Measurements from ENCODE around the gene PIK3C2A.
"Not testable (repeated sequence)": the region's sequence is repeated elsewhere in the genome, so short reads cannot be mapped to it uniquely, and the experiment has no call there.

Gene PIK3C2A, protein sequence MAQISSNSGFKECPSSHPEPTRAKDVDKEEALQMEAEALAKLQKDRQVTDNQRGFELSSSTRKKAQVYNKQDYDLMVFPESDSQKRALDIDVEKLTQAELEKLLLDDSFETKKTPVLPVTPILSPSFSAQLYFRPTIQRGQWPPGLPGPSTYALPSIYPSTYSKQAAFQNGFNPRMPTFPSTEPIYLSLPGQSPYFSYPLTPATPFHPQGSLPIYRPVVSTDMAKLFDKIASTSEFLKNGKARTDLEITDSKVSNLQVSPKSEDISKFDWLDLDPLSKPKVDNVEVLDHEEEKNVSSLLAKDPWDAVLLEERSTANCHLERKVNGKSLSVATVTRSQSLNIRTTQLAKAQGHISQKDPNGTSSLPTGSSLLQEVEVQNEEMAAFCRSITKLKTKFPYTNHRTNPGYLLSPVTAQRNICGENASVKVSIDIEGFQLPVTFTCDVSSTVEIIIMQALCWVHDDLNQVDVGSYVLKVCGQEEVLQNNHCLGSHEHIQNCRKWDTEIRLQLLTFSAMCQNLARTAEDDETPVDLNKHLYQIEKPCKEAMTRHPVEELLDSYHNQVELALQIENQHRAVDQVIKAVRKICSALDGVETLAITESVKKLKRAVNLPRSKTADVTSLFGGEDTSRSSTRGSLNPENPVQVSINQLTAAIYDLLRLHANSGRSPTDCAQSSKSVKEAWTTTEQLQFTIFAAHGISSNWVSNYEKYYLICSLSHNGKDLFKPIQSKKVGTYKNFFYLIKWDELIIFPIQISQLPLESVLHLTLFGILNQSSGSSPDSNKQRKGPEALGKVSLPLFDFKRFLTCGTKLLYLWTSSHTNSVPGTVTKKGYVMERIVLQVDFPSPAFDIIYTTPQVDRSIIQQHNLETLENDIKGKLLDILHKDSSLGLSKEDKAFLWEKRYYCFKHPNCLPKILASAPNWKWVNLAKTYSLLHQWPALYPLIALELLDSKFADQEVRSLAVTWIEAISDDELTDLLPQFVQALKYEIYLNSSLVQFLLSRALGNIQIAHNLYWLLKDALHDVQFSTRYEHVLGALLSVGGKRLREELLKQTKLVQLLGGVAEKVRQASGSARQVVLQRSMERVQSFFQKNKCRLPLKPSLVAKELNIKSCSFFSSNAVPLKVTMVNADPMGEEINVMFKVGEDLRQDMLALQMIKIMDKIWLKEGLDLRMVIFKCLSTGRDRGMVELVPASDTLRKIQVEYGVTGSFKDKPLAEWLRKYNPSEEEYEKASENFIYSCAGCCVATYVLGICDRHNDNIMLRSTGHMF (N-terminal part only)

DNA sequence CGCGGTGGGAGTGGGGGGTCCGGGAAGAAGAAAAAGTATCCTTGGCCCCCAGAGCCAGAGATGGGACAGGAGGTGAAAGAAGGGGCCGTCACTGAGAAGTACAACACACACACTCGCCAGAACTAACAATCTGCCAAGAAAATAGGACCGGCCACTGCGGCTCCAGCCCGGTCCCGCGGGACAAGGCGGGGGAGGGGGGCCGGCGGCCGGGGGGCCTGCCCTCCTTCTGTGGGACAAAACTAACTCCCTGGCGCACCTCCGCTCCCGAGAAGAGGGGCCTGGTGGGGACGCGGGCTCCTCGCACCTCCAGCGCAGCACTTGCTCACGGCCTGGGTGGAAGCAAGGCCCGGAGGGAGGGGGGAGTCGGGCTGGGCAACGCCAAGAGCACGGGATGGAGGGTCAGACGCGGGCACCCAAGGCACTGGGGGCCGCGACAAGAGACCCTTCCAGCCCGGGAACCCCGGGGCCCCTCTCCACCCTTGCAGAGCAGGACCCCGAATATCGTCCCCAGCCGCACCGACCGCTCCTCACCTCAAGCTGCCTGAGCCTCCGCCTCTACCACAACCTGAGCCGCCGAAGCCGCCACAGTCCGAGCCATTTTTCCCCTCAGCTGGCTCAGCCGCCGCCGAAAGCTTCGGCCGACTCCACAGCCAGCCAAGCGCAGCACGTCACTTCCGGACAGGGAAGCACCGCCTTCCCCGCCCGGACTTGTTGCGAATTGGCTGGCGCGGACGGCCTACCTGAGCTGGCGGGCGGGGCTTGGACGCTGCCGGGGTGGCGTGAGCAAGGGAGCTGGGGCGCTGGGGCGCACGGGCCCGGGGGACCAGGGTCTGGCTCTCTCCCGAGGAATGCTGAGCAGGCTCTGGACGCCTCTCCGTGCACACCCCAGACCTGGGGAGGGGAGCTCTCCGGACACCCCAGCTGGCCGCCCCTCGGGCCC, at the start of gene PIK3C2A:
Gene PIK3C2A, minus strand, starts transcription at position 670 of the 940 bp plus-strand sequence. CDS start 38,245 bp downstream, outside the sequence.
- peak; percentile 36 to 97 (median 89) for DNase-seq

DNA sequence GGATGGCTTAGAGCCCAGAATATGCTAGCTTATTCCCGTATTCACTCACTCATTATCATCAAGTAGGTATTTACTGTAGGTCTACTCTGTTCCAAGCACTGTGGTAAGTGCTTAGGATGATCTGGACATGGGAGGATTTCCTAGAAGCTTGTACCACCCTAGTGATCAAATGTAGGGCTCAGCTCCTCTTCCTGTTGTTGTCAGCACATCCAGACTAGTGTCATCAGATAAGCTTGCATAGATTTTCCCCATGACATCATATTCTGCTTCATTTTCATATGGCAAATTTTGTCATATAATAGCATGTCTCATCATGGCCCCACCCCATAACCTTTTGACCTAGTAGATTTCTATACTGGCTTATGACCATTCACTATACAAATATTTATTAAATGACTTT, 49.4 kb upstream of the PIK3C2A start:
- DNase-seq, result no peak

DNA sequence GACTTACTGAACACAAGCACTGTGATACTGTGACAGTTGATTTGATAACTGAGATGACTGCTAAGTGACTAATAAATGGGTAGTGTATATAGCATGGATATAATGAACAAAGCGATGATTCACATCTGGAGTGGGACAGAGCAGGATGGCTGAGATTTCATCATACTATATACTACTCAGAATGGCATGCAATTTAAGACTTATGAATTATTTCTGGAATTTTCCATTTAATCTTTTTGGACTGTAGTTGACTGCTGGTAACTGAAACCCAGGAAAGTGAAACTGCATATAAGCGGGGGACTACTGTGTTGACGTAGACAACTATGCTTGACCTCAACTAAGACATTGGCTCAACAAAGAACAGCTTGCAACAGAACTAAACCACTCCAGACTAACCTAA, 48.7 kb upstream of the PIK3C2A start:
- no peak for DNase-seq

DNA sequence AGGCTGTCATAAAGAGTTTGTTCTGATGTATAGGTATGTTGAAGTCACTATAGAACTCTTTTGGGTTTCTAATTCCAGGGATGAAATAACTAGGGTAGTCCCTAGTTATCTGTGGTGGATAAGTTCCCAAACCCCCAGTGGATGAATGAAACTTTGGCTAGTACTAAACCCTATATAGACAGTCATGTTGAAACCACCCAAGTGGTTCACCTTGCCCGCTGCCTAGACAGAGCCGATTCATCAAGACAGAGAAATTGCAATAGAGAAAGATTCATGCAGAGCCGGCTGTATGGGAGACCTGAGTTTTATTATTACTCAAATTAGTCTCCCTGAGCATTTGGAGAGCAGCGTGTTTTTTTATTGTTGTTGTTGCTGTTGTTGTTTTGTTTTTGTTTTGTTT, 44.9 kb upstream of the PIK3C2A start:
- DNase-seq, result no peak

DNA sequence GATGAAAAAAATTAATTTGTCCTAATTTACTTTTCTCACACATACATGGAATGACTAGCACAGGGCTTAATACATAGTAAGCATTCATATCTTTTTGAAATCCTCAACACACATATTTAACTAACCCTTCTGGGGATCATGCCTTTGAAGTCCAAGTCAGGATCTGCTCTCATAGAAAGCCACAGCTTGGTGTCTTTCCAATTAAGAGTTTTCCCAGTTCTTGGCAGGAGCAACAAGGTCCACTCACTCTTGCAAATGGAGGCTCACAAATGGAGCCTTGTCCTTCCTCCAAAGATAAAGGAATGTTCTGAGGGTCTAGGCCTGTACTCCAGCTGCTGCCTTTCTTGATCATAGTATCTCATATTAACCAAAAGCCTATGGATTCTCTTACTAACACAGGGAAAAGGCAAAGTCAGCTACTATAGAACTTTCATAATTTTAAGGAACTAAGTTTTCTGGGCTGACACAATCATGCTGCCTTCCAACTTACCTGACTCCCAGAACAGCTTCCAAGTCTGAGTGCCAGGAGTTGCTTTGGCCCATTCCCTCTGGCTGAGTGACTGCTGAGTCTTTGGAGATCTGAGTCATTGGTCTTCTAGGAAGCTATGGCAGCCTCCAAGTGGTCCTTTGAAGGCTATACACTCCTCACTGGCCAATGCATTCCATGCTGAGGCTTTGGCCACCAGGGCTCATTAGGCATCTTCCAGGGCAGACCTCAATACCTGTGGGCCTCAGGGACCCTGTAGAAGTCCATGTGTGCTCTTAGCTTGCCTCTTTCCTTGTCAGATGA, 43.0 kb upstream of the PIK3C2A start:
- DNase-seq, result no peak

DNA sequence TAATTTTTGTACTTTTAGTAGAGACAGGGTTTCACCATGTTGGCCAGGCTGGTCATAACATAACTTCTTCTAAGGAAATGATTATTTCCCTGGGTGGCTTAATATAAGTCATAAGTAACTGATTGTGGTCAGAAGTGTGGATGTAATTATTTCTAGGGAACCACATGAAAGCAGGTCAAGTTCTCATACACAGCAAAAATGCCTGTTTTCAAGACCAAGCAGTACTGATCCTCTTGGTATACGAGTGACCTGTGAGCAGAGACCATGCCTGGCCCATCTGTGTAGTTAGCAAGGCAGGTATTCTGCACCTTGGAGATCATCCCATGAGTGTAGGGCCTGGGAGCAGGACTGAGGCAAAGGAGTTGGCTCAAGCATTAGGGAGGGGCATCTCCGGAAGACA, 36.3 kb upstream of the PIK3C2A start:
- DNase-seq, result no peak

DNA sequence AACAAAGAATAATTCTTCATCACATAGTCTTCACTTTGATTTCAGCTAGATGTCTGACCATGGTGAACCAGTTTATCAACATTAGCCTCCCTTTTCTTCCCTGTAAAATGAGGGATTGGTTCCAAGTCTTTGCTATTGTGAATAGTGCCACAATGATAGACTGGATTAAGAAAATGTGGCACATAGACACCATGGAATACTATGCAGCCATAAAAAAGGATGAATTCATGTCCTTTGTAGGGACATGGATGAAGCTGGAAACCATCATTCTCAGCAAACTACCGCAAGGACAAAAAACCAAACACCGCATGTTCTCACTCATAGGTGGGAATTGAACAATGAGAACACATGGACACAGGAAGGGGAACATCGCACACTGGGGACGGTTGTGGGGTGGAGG, 35.2 kb upstream of the PIK3C2A start:
- not testable (repeated sequence) for DNase-seq

DNA sequence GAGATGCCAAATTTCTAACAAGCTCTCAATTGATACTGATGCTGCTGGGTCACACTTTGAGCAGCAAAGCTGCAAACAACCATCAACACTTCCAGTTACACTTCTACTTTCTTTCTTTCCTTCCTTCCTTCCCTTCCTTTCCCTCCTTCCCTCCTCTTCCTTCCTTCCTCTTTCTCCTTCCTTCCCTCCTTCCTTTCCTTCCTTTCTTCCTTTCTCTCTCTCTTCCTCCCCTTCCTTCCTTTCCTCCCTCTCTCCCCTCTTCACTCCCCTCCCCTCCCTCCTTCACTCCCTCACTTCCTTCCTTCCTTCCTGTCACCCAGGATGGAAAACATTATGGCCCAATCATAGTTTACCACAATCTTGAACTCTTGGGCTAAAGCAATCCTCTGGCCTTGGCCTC, 33.0 kb upstream of the PIK3C2A start:
- no peak for DNase-seq

DNA sequence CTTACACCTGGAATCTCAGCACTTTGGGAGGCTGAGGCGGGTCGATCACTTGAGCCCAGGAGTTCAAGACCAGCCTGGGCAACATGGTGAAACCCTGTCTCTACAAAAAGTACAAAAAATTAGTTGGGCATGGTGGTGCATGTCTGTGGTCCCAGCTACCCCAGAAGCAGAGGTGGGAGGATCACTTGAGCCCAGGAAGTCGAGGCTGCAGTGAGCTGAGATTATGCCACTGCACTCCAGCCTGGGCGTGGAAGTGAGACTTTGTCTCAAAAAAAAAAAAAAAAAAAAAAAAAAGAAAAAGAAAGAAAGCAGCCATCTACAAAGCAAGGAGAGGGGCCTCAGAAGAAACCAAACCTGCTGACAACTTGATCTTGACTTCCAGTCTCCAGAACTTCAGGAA, 32.1 kb upstream of the PIK3C2A start:
- not testable (repeated sequence) for DNase-seq

DNA sequence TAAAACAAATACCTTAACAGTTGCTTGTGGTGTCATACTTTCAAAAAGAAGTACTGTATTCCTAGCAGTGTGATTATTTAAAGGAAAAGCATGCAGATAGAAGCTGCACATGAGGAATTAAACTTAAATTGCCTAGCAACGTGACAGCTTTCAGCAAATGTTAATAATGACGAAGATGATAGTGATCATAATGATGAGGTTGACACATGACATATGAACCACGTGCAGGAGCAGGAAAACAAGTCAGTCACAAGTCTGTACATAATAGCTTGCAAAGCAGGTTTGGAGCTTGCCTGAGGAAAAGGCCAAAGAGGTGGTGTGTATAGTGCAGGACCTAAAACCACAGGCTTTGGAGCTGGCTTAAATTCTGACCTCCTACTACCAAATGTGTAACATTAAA, 30.6 kb upstream of the PIK3C2A start:
- no peak for DNase-seq

DNA sequence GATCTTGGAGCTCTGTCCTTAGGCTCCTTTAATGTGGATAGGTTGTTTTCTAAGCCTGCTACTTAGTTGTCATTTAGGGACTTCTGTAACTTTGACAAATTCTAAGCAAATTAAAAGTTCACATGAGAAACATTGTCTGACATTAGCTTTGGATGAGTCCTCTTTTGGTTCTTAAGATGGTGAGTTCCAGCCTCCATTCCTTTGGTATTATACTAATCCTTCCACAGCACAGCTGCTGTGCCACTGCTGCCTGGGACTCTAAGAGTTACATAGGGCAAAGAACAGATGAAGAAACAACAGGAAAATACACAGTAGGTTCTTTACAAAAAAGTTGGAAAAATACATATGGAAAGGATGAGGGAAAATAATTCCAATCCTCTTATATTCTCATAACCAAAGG, 25.3 kb upstream of the PIK3C2A start:
- DNase-seq, result no peak

DNA sequence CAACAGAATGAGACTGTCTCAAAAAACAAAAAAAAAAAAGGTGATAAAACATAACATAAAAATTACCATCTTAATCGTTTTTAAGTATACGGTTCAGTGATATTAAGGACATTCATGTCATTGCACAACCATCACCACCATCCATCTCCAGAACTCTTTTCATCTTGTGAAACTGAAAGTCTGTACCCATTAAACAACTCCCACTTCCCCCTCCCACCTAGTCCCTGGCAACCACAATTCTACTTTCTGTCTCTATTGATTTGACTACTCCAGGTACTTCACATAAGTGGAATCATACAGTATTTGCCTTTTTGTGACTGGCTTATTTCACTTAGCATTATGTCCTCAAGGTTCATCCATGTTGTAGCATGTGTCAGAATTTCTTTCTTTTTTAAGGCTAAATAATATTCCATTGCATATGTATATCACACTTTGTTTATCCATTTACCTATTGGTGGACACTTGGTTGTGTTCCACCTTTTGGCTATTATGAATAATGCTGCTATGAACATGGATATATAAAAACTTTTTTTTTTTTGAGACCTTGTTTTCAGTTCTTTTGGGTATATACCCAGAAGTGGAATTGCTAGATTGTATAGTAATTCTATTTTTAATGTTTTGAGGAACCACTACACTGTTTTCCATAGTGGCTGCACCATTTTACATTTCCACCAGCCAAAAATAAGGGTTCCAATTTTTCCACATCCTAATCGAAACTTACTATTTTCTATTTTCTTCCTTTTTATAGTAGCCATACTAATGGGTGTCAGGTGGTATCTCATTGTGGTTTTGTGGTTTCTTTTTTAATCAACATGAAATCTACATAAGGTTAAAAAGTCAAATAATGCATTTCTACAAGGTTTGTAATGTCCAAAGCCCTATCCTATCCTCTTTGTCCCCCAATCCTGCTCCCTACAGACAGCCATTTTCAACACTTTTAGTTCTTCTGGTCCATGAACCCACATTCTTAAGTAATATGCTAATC, 23.4 kb upstream of the PIK3C2A start:
- DNase-seq, result no peak

DNA sequence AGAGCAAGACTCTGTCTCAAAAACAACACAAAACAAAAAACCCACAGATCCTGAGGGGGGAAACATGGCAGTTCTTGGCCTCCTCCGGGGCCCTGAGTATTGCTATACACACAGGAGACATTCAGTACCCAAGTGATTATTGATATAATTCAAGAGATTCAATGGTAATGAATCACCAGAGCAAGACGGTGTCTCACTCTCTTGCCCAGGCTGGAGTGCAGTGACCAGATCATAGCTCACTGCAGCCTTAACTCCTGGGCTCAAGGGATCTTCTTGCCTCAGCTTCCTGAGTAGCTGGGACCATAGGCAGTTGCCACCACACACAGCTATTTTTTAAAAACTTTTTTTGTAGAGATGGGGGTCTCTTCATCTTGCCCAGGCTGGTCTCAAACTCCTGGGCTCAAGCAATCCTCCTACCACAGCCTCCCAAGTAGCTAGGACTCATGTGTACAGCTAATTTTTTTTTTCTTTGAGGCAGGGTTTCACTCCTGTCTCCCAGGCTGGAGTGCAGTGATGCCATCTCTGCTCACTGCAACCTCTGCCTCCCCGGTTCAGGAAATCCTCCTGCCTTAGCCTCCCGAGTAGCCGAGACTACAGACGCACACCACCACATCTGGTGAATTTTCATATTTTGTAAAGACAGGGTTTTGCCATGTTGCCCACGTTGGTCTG, 21.8 kb upstream of the PIK3C2A start:
- no peak for DNase-seq

DNA sequence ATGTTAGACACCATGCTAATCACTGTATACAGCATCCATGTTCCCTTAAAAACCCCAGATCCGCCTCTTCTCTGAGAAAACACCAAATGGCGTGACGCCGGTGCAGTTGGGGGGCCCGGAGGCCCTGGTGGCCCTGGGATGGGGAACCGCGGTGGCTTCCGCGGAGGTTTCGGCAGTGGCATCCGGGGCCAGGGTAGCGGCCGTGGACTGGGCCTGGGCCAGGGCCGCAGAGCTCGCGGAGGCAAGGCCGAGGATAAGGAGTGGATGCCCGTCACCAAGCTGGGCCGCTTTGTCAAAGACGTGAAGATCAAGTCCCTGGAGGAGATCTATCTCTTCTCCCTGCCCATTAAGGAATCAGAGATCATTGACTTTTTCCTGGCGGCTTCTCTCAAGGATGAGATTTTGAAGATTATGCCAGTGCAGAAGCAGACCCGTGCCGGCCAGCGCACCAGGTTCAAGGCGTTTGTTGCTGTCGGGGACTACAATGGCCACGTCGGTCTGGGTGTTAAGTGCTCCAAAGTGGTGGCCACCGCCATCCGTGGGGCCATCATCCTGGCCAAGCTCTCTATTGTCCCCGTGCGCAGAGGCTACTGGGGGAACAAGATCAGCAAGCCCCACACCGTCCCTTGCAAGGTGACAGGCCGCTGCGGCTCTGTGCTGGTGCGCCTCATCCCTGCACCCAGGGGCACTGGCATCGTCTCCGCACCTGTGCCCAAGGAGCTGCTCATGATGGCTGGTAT, 20.6 kb upstream of the PIK3C2A start:
- DNase-seq, result not testable (repeated sequence)

DNA sequence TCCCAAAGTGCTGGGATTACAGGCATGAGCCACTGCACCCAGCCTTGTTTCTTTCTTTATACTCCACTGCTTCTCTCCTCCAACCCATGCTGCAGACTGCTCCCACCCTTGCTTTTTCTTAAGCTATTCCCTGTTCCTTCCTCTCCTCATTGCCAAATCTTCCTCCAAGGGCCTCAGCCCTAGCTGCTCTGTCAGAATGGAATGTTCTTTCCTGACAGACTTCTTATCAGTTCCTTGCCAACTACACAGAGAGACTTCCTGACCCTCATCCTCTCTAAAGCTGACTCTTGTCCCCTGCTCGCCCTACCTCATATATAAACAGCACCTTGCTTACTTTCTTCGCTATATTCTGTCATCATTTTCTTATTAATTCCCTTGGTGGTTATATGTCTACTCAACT, 16.9 kb upstream of the PIK3C2A start:
- DNase-seq, result no peak

DNA sequence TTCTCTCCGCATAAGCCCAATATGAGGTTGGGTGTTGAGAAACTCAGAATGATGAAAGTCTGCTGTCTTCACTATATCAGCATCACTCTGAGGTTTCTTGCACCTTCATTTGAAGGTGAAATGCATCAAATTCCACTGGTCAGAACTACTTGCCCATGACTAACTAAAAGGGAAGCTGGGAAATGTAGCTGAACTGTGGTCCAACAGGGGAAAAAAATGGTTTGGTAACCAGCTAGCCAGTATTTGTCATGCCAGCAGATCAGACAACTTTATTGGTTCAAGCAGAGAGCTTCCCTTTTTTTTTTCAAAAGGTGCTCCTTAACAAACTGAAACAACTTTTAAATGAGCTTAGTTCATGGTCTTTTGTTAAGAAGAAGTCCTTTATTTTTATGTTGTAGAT, 14.2 kb upstream of the PIK3C2A start:
- no peak for DNase-seq

DNA sequence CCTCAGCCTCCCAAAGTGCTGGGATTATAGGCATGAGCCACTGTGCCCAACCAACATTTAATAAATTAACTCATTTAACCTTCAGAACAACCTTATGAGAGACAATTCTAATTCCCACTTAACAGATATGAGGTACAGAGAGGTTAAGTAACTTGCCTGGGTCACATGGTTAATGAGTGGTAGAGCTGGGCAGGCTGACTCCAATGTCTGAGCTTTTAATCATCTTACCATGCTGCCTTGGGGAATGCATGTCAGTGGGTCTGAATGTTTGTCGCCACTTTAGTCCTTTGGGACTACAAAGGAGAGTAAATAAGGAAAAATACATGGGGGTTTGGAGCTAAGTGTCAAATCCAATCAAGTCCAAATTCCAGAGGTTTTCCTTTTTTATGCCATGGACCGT, 11.2 kb upstream of the PIK3C2A start:
- no peak for DNase-seq
